GM12878 (cell line): Measurements from ENCODE around the gene MIPOL1. TPM values are rescaled to one million over a fixed set of nuclear protein-coding genes. Genes with fewer than 3 reads are reported as not detected.

ENCODE experiments used
- ATAC-seq: fragments of 200-7000 bp; cut with Tn5 transposase; 3 replicates; pipeline ENCODE4 v1.9.1; 2020; ENCODE audit warnings: mild to moderate bottlenecking, moderate library complexity
- BruUV-seq: library from RNA; stranded (reverse); fragments of 400-500 nt; replicated peaks from 2 replicates; lab custom pipeline; 2021; lab: Mats Ljungman, UMichigan
- CTCF ChIA-PET: fragments of 300-600 bp; sonication (Branson Sonifier 250); formaldehyde crosslinking; extraction: SDS; loops from one replicate; lab custom pipeline; 2021; ENCODE audit warnings: inconsistent platforms; lab: Yijun Ruan, JAX
- POLR2A ChIA-PET: fragments of 350-600 bp; formaldehyde crosslinking; extraction: SDS; loops from one replicate; lab custom pipeline; 2021; ENCODE audit warnings: inconsistent platforms; lab: Charles Lee
- RAD21 ChIA-PET: fragments of 300-600 bp; sonication (Branson Sonifier 250); formaldehyde crosslinking; loops from one replicate; lab custom pipeline; 2023; ENCODE audit warnings: antibody characterized with exemption; ENCODE audit not compliant: unreplicated experiment; lab: Charles Lee
- SMC1A ChIA-PET: fragments of 300-600 bp; sonication (Branson Sonifier 250); formaldehyde crosslinking; loops from one replicate; lab custom pipeline; 2023; ENCODE audit not compliant: unreplicated experiment, uncharacterized antibody; lab: Charles Lee
- DNase-seq: peaks from one replicate; pipeline ENCODE4 v3.0.0-alpha.2; 2011; ENCODE audit warnings: low read depth, low spot score
- FAIRE-seq: peaks from 3 replicates; lab custom pipeline; 2011; peaks lifted over from hg19 to GRCh38; lab: Jason Lieb, UNC
- H2AFZ ChIP-seq: 2 replicates; pipeline ENCODE4 v1.6.0; 2011; ENCODE audit warnings: low read depth, low read length, control low read depth; ENCODE audit not compliant: control insufficient read depth
- H3K27ac ChIP-seq: 2 replicates; pipeline ENCODE4 v1.5.1; 2011; ENCODE audit warnings: control low read depth; ENCODE audit not compliant: control insufficient read depth, insufficient read depth
- H3K27me3 ChIP-seq, 2 experiments: replicated peaks in 1 of 2; 2 replicates each; pipeline versions ENCODE4 v1.6.0 to v1.6.1; 2011; ENCODE audit warnings: low read length in 1 of 2; ENCODE audit not compliant: control insufficient read depth in 2 of 2, insufficient read depth in 2 of 2
- H3K36me3 ChIP-seq, 2 experiments: 2 replicates each; pipeline ENCODE4 v1.5.1; 2011; ENCODE audit warnings: low read length in 1 of 2; ENCODE audit not compliant: control insufficient read depth in 2 of 2, insufficient read depth in 2 of 2
- H3K4me1 ChIP-seq: 2 replicates; pipeline ENCODE4 v1.6.1; 2011; ENCODE audit warnings: mild to moderate bottlenecking, low read length, moderate library complexity, mixed read lengths; ENCODE audit not compliant: control insufficient read depth, insufficient read depth
- H3K4me2 ChIP-seq: 2 replicates; pipeline ENCODE4 v1.6.0; 2011; ENCODE audit warnings: control low read depth; ENCODE audit not compliant: control insufficient read depth, insufficient read depth
- H3K4me3 ChIP-seq: fragments of 200-600 bp; sonication (generic); 2 replicates; pipeline ENCODE4 v1.5.1; 2016
- H3K79me2 ChIP-seq: 2 replicates; pipeline ENCODE4 v1.6.0; 2011; ENCODE audit warnings: low read length; ENCODE audit not compliant: control insufficient read depth, insufficient read depth
- H3K9ac ChIP-seq: 2 replicates; pipeline ENCODE4 v1.8.0; 2011; ENCODE audit warnings: low read length, control low read depth, mixed read lengths; ENCODE audit not compliant: control insufficient read depth, insufficient read depth
- H3K9me3 ChIP-seq: replicated peaks from 3 replicates; pipeline ENCODE4 v1.5.1; 2011; ENCODE audit warnings: mild to moderate bottlenecking, low read length; ENCODE audit not compliant: control insufficient read depth, insufficient read depth
- H4K20me1 ChIP-seq: 2 replicates; pipeline ENCODE4 v1.6.0; 2011; ENCODE audit not compliant: control insufficient read depth, insufficient read depth
- JUNB ChIP-seq: IDR thresholded peaks from 2 replicates; pipeline ENCODE4 v1.6.1; 2016; ENCODE audit warnings: antibody characterized with exemption, mild to moderate bottlenecking
- MEF2A ChIP-seq: IDR thresholded peaks from 2 replicates; pipeline ENCODE4 v1.6.1; 2011; ENCODE audit warnings: low read depth, mild to moderate bottlenecking, low read length, moderate library complexity; ENCODE audit not compliant: insufficient read depth
- NBN ChIP-seq: fragments of 450-650 bp; IDR thresholded peaks from 2 replicates; pipeline ENCODE4 v1.6.1; 2016
- NR2C2 ChIP-seq: IDR thresholded peaks from 2 replicates; pipeline ENCODE4 v1.6.1; 2011; ENCODE audit warnings: borderline replicate concordance, low read depth; ENCODE audit not compliant: control insufficient read depth, insufficient read length
- RB1 ChIP-seq: fragments of 450-650 bp; formaldehyde crosslinking; IDR thresholded peaks from 2 replicates; pipeline ENCODE4 v1.6.1; 2017; ENCODE audit warnings: mild to moderate bottlenecking, borderline replicate concordance
- TBL1XR1 ChIP-seq: IDR thresholded peaks from 2 replicates; pipeline ENCODE4 v1.6.1; 2012; ENCODE audit warnings: low read depth, low read length, improper control_type of control experiment
- WGBS: methylation state at CpG from one replicate; pipeline ENCODE4 v1.1.6; 2016; ENCODE audit warnings: low lambda C conversion rate; ENCODE audit not compliant: insufficient replicate concordance, insufficient coverage; ENCODE audit errors: missing lambda C conversion rate; 5-methylcytosine and 5-hydroxymethylcytosine counted together
- in situ Hi-C: fragments of 300-500 bp; cut with MboI; formaldehyde crosslinking; loops from 9 replicates; pipeline ENCODE4 v1.14.3; 2018; ENCODE audit warnings: mixed read lengths
- intact Hi-C: fragments of 100-400 bp; cut with micrococcal nuclease; formaldehyde crosslinking; loops from one replicate; pipeline ENCODE4 v1.14.2; 2022; ENCODE audit not compliant: unreplicated experiment
- polyA plus RNA-seq, 11 experiments: library from polyadenylated mRNA; depleted of rRNA in 4 of 11; unstranded in 6 of 11; stranded (reverse) in 5 of 11; fragments of >200 nt; fragmentation: Nextera tagmentation in 4 of 11; fragmentation: Illumina TruSeq in 1 of 11; extraction: Ambion mirVana in 4 of 11; extraction: Trizol in 1 of 11; gene quantifications; 1 replicate in 1 of 11; 2 replicates in 10 of 11; pipeline versions ENCODE4 v1.2.1 to v1.2.3, GENCODE V29; 2011 to 2016; ENCODE audit warnings: inconsistent platforms in 2 of 11, missing spikeins in 2 of 11, low read depth in 1 of 11
- total RNA-seq, 4 experiments: library from RNA; depleted of rRNA in 3 of 4; stranded (reverse); fragments of >200 nt in 3 of 4; fragmentation: Illumina TruSeq in 1 of 4; extraction: Trizol in 1 of 4; gene quantifications; 2 replicates each; pipeline versions ENCODE4 v1.2.1 to v1.2.3, GENCODE V29; 2013 to 2021
- TF ChIP-seq, protein P1 (sequence below): fragments of 450-650 bp; IDR thresholded peaks from 2 replicates; pipeline ENCODE4 v1.6.1; 2018; ENCODE audit warnings: mild to moderate bottlenecking, low read depth, moderate library complexity; ENCODE audit not compliant: partially characterized antibody
- TF ChIP-seq, protein P2 (sequence below): fragments of 450-650 bp; IDR thresholded peaks from 2 replicates; pipeline ENCODE4 v1.6.1; 2016; ENCODE audit warnings: mild to moderate bottlenecking
- TF ChIP-seq, protein P3 (sequence below): fragments of 450-650 bp; formaldehyde crosslinking; IDR thresholded peaks from 2 replicates; pipeline ENCODE4 v1.5.0; 2022; ENCODE audit warnings: mild to moderate bottlenecking, missing genetic modification characterization
- TF ChIP-seq, protein P4 (sequence below): fragments of 450-650 bp; IDR thresholded peaks from 2 replicates; pipeline ENCODE4 v1.6.1; 2017; ENCODE audit warnings: mild to moderate bottlenecking

Gene MIPOL1
- total and polyA plus RNA-seq, 10 of the 15 experiments (the other 5 are each of a cell fraction or from before 2014, with no cell fraction given), result 0.06 TPM; not detected in 9

- Histone ChIP-seq H3K4me2 (no peak overlapping the region), H2AFZ (no peak overlapping the region), H3K9me3 (no peaks in the 10 kb centered on the region), H3K9ac (no peak overlapping the region), H3K4me3 (no peak overlapping the region), H3K79me2 (no peaks in the 10 kb centered on the region), H3K27ac (no peak overlapping the region), H3K36me3 (no peaks in the 10 kb centered on the region), H3K27me3 (no peaks in the 10 kb centered on the region; a peak in 1 of 4 replicates), H4K20me1 (no peaks in the 10 kb centered on the region), H3K4me1 (no peaks in the 10 kb centered on the region)
- ATAC-seq (no peak), FAIRE-seq (no peak), DNase-seq (no peak)
- ChIA-PET CTCF (interaction anchor here (1.1 to 2.7 kb wide), 2 partner anchors 11 to 14 kb away, joined by 3 to 18 read pairs; no protein-coding TSS in a partner anchor), RAD21 (no interaction called here), POLR2A (no interaction called here), SMC1A (no interaction called here)
- in situ Hi-C loops (loop anchor here (25.0 kb wide), 1 partner anchor 1771 kb away; no protein-coding TSS in a partner anchor), intact Hi-C loops (no loop called here)
- BruUV-seq, result no TSS peak
- WGBS, result 62% methylated on average over 2 of the region's 4 CpGs
- TF ChIP-seq RB1 (no peak), TBL1XR1 (no peak), NBN (no peak), NR2C2 (no peak), MEF2A (no peak), JUNB (no peak)
- TF ChIP-seq, protein P1, sequence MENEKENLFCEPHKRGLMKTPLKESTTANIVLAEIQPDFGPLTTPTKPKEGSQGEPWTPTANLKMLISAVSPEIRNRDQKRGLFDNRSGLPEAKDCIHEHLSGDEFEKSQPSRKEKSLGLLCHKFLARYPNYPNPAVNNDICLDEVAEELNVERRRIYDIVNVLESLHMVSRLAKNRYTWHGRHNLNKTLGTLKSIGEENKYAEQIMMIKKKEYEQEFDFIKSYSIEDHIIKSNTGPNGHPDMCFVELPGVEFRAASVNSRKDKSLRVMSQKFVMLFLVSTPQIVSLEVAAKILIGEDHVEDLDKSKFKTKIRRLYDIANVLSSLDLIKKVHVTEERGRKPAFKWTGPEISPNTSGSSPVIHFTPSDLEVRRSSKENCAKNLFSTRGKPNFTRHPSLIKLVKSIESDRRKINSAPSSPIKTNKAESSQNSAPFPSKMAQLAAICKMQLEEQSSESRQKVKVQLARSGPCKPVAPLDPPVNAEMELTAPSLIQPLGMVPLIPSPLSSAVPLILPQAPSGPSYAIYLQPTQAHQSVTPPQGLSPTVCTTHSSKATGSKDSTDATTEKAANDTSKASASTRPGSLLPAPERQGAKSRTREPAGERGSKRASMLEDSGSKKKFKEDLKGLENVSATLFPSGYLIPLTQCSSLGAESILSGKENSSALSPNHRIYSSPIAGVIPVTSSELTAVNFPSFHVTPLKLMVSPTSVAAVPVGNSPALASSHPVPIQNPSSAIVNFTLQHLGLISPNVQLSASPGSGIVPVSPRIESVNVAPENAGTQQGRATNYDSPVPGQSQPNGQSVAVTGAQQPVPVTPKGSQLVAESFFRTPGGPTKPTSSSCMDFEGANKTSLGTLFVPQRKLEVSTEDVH, result no peak
- TF ChIP-seq, protein P2, sequence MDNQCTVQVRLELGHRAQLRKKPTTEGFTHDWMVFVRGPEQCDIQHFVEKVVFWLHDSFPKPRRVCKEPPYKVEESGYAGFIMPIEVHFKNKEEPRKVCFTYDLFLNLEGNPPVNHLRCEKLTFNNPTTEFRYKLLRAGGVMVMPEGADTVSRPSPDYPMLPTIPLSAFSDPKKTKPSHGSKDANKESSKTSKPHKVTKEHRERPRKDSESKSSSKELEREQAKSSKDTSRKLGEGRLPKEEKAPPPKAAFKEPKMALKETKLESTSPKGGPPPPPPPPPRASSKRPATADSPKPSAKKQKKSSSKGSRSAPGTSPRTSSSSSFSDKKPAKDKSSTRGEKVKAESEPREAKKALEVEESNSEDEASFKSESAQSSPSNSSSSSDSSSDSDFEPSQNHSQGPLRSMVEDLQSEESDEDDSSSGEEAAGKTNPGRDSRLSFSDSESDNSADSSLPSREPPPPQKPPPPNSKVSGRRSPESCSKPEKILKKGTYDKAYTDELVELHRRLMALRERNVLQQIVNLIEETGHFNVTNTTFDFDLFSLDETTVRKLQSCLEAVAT, result no peak
- TF ChIP-seq, protein P3, sequence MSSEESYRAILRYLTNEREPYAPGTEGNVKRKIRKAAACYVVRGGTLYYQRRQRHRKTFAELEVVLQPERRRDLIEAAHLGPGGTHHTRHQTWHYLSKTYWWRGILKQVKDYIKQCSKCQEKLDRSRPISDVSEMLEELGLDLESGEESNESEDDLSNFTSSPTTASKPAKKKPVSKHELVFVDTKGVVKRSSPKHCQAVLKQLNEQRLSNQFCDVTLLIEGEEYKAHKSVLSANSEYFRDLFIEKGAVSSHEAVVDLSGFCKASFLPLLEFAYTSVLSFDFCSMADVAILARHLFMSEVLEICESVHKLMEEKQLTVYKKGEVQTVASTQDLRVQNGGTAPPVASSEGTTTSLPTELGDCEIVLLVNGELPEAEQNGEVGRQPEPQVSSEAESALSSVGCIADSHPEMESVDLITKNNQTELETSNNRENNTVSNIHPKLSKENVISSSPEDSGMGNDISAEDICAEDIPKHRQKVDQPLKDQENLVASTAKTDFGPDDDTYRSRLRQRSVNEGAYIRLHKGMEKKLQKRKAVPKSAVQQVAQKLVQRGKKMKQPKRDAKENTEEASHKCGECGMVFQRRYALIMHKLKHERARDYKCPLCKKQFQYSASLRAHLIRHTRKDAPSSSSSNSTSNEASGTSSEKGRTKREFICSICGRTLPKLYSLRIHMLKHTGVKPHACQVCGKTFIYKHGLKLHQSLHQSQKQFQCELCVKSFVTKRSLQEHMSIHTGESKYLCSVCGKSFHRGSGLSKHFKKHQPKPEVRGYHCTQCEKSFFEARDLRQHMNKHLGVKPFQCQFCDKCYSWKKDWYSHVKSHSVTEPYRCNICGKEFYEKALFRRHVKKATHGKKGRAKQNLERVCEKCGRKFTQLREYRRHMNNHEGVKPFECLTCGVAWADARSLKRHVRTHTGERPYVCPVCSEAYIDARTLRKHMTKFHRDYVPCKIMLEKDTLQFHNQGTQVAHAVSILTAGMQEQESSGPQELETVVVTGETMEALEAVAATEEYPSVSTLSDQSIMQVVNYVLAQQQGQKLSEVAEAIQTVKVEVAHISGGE (CRISPR knock-in tag), result no peak
- TF ChIP-seq, protein P4, sequence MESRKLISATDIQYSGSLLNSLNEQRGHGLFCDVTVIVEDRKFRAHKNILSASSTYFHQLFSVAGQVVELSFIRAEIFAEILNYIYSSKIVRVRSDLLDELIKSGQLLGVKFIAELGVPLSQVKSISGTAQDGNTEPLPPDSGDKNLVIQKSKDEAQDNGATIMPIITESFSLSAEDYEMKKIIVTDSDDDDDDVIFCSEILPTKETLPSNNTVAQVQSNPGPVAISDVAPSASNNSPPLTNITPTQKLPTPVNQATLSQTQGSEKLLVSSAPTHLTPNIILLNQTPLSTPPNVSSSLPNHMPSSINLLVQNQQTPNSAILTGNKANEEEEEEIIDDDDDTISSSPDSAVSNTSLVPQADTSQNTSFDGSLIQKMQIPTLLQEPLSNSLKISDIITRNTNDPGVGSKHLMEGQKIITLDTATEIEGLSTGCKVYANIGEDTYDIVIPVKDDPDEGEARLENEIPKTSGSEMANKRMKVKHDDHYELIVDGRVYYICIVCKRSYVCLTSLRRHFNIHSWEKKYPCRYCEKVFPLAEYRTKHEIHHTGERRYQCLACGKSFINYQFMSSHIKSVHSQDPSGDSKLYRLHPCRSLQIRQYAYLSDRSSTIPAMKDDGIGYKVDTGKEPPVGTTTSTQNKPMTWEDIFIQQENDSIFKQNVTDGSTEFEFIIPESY, result no peak
Observed at GRCh38 chr14:37241198-37241597, 43.5 kb downstream of the MIPOL1 start.
